OCI-LY7 (cell line): ENCODE data around the gene DRGX. TPM values are rescaled to one million over a fixed set of nuclear protein-coding genes. Genes with fewer than 3 reads are reported as not detected.

Experiments
- BruUV-seq: library from RNA; stranded (reverse); fragments of 400-500 nt; replicated peaks from 2 replicates; lab custom pipeline; 2021; lab: Mats Ljungman, UMichigan
- CTCF ChIA-PET: fragments of 300-600 bp; sonication (Branson Sonifier 250); formaldehyde crosslinking; loops from one replicate; lab custom pipeline; 2022; ENCODE audit warnings: antibody characterized with exemption; ENCODE audit not compliant: unreplicated experiment; lab: Charles Lee
- POLR2A ChIA-PET: fragments of 300-600 bp; sonication (Branson Sonifier 250); formaldehyde crosslinking; loops from one replicate; lab custom pipeline; 2022; ENCODE audit warnings: antibody characterized with exemption; lab: Charles Lee
- DNase-seq: peaks from one replicate; pipeline ENCODE4 v3.0.0-alpha.2; 2015; ENCODE audit warnings: low spot score
- H2AFZ ChIP-seq: fragments of 200-600 bp; sonication (generic), shearing (Covaris generic); 2 replicates; pipeline ENCODE4 v1.6.1; 2014; ENCODE audit warnings: mild to moderate bottlenecking, antibody characterized with exemption, low read length, moderate library complexity
- H3K27ac ChIP-seq: fragments of 200-600 bp; sonication (generic); 2 replicates; pipeline ENCODE4 v1.5.1; 2014; ENCODE audit warnings: mixed run types, low read depth, mild to moderate bottlenecking, moderate library complexity, low read length, inconsistent platforms; ENCODE audit not compliant: poor library complexity, severe bottlenecking
- H3K36me3 ChIP-seq: fragments of 200-600 bp; sonication (generic); 2 replicates; pipeline ENCODE4 v1.6.1; 2014; ENCODE audit warnings: mild to moderate bottlenecking, antibody characterized with exemption, low read length, moderate library complexity, mixed read lengths; ENCODE audit not compliant: insufficient read depth
- H3K4me1 ChIP-seq: fragments of 200-600 bp; sonication (generic); 2 replicates; pipeline ENCODE4 v1.5.1; 2014; ENCODE audit warnings: mild to moderate bottlenecking, low read length; ENCODE audit not compliant: insufficient read depth, poor library complexity, severe bottlenecking
- H3K4me2 ChIP-seq: fragments of 200-600 bp; sonication (generic); 2 replicates; pipeline ENCODE4 v1.6.1; 2014; ENCODE audit warnings: mild to moderate bottlenecking, low read length
- H3K4me3 ChIP-seq: fragments of 200-600 bp; sonication (generic); 2 replicates; pipeline ENCODE4 v1.5.1; 2014; ENCODE audit warnings: mild to moderate bottlenecking, low read depth, low read length; ENCODE audit not compliant: poor library complexity, severe bottlenecking
- H3K79me2 ChIP-seq: fragments of 200-600 bp; sonication (generic); 2 replicates; pipeline ENCODE4 v1.6.1; 2016; ENCODE audit warnings: low read depth, mild to moderate bottlenecking, low read length, moderate library complexity, mixed read lengths; ENCODE audit not compliant: insufficient read depth
- H3K9me2 ChIP-seq: fragments of 200-600 bp; sonication (generic); 2 replicates; pipeline ENCODE4 v1.6.1; 2016; ENCODE audit warnings: mild to moderate bottlenecking, low read length, mixed read lengths; ENCODE audit not compliant: insufficient read depth
- H3K9me3 ChIP-seq: fragments of 200-600 bp; sonication (generic); 2 replicates; pipeline ENCODE4 v1.6.1; 2014; ENCODE audit warnings: mild to moderate bottlenecking, mixed run types, low read length, mixed read lengths
- H4K20me1 ChIP-seq: fragments of 200-600 bp; sonication (generic); 2 replicates; pipeline ENCODE4 v1.6.1; 2014; ENCODE audit warnings: mild to moderate bottlenecking, antibody characterized with exemption, low read length, moderate library complexity, mixed read lengths; ENCODE audit not compliant: insufficient read depth
- EZH2phosphoT487 ChIP-seq: fragments of 200-600 bp; sonication (generic); IDR thresholded peaks from 2 replicates; pipeline ENCODE4 v1.6.1; 2018; ENCODE audit warnings: low read depth, borderline replicate concordance, mild to moderate bottlenecking, mixed run types, antibody characterized with exemption, low read length, moderate library complexity, mixed read lengths
- intact Hi-C: fragments of 100-400 bp; cut with micrococcal nuclease; formaldehyde crosslinking; loops from one replicate; pipeline ENCODE4 v1.10.0; 2022; ENCODE audit not compliant: unreplicated experiment
- total RNA-seq, 2 experiments: library from RNA; depleted of rRNA in 1 of 2; stranded (reverse); fragments of >200 nt in 1 of 2; shearing (Covaris generic) in 1 of 2; gene quantifications; 2 replicates each; pipeline ENCODE4 v1.2.3, GENCODE V29; 2014 to 2022
- TF ChIP-seq, protein P1 (sequence below): fragments of 200-600 bp; sonication (generic); conservative IDR thresholded peaks from 2 replicates; pipeline ENCODE4 v1.5.1; 2014; ENCODE audit warnings: mild to moderate bottlenecking, antibody characterized with exemption, low read length, moderate library complexity, mixed read lengths

The DRGX gene
- total RNA-seq, 2 experiments from 2014 or later = not detected

DNA sequence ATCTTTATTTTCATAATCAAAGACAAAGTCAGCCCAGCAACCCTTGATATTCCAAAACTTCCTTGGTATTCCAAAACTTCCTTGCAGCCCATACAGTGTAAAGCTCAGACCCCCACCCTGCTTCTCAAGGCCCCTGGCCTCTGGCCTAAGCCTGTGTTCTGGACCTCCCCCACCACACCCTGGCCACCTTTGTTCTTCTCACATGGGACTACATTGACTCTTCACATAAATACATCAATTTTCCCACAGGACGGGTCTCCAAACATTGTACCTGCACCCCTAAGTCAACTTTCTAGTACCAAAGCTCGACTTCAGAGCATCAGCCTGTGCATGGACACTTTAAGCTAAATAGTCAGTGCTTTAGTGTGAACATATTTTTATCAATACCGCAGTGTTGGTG is 40.7 kb downstream of the DRGX start:
- H3K4me3 ChIP-seq = no peak overlapping the region
- no peaks in the 10 kb centered on the region for H3K36me3 ChIP-seq
- H3K9me2 ChIP-seq = no peaks in the 10 kb centered on the region
- H3K9me3 ChIP-seq = no peaks in the 10 kb centered on the region
- no TSS peak for BruUV-seq
- no peak overlapping the region for H3K27ac ChIP-seq
- POLR2A ChIA-PET = no interaction called here
- no peak overlapping the region for H2AFZ ChIP-seq
- H3K79me2 ChIP-seq = no peaks in the 10 kb centered on the region
- H4K20me1 ChIP-seq = no peaks in the 10 kb centered on the region
- intact Hi-C loops = no loop called here
- no peak for TF ChIP-seq EZH2phosphoT487
- TF ChIP-seq, protein P1, sequence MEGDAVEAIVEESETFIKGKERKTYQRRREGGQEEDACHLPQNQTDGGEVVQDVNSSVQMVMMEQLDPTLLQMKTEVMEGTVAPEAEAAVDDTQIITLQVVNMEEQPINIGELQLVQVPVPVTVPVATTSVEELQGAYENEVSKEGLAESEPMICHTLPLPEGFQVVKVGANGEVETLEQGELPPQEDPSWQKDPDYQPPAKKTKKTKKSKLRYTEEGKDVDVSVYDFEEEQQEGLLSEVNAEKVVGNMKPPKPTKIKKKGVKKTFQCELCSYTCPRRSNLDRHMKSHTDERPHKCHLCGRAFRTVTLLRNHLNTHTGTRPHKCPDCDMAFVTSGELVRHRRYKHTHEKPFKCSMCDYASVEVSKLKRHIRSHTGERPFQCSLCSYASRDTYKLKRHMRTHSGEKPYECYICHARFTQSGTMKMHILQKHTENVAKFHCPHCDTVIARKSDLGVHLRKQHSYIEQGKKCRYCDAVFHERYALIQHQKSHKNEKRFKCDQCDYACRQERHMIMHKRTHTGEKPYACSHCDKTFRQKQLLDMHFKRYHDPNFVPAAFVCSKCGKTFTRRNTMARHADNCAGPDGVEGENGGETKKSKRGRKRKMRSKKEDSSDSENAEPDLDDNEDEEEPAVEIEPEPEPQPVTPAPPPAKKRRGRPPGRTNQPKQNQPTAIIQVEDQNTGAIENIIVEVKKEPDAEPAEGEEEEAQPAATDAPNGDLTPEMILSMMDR = no peak
- no peak overlapping the region for H3K4me2 ChIP-seq
- CTCF ChIA-PET = no interaction called here
- DNase-seq = no peak
- no peaks in the 10 kb centered on the region for H3K4me1 ChIP-seq

DNA sequence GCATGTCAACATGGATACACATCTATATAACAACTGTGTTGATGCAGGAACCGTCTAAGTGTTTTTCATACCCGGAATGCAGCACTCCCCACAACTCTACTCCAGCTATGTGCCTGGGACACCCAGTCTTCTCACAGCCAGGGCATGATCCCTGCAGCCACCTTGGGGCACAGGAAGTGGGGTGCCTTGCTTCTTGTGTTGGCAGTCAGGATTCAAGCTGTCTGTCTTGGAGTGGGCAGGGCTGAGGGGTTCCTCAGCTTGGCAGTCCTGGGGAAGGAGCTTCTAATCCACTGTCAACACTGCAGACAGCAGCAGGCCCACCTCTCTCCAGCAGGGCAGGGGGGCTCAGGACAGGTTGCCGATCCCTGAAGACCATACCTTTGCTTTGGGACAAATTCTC is 41.3 kb downstream of the DRGX start:
- TF ChIP-seq EZH2phosphoT487 = no peak
- TF ChIP-seq, protein P1 = no peak
- Histone ChIP-seq H3K9me2 (no peaks in the 10 kb centered on the region), H3K79me2 (no peaks in the 10 kb centered on the region), H3K4me2 (no peak overlapping the region), H3K27ac (no peak overlapping the region), H4K20me1 (no peaks in the 10 kb centered on the region), H3K36me3 (no peaks in the 10 kb centered on the region), H3K9me3 (no peaks in the 10 kb centered on the region), H3K4me3 (no peak overlapping the region), H3K4me1 (no peaks in the 10 kb centered on the region), H2AFZ (no peak overlapping the region)
- no TSS peak for BruUV-seq
- ChIA-PET POLR2A (no interaction called here), CTCF (no interaction called here)
- DNase-seq = no peak
- intact Hi-C loops = no loop called here

DNA sequence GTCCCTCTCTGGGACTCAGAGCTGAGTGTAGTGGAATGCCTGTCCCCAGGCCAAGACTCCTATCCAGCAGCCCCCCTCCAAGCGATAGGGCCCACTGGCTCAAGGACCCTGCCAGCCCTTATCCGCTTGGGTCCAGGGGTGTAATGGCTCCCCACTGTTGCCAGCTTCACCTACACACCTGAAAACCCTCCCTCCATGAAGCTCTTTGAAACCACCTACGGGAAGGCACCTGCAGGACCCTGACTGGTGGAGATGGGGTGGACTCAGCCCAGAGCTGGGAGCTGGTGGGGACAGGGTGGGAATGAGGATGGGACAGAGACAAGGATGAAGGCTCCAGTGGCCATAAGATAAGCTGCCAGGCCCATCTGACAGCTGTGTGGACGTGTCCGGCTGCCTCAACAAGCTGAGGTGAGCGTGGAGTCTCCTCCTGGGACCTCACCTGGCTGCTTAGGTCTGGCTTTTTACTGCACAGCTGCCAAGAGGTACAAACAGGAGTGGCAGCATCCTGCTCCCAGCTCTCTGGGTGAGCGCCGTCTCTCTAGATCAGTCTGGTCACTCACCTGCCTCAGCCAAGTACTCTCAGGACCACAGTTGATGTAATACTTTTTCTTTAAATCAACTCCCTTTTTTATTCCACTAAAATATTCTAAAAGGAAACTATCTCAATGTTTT is 41.9 kb downstream of the DRGX start:
- Histone ChIP-seq H3K27ac (no peak overlapping the region), H3K9me3 (no peaks in the 10 kb centered on the region), H3K4me2 (no peak overlapping the region), H3K4me1 (no peaks in the 10 kb centered on the region), H3K9me2 (no peaks in the 10 kb centered on the region), H3K79me2 (no peaks in the 10 kb centered on the region), H4K20me1 (no peaks in the 10 kb centered on the region), H2AFZ (no peak overlapping the region), H3K36me3 (no peaks in the 10 kb centered on the region), H3K4me3 (no peak overlapping the region)
- TF ChIP-seq, protein P1 = no peak
- TF ChIP-seq EZH2phosphoT487 = no peak
- BruUV-seq = no TSS peak
- intact Hi-C loops = no loop called here
- no peak for DNase-seq
- ChIA-PET CTCF (no interaction called here), POLR2A (interaction anchor here (0.6 to 0.8 kb wide), 2 partner anchors 9 to 454 kb away, joined by 3 to 4 read pairs; no protein-coding TSS in a partner anchor)
